Endodermal cell (in vitro differentiated cells): ENCODE data around the gene LRMDA. TPM values are rescaled to one million over a fixed set of nuclear protein-coding genes. Genes with fewer than 3 reads are reported as not detected.

Experiments used
- DNase-seq: peaks from one replicate; pipeline ENCODE4 v3.0.0-alpha.2; 2017
- H3K27ac ChIP-seq: 2 replicates; pipeline ENCODE4 v1.5.1; 2013; ENCODE audit warnings: mild to moderate bottlenecking, low read depth, low read length, moderate library complexity
- H3K27me3 ChIP-seq: 2 replicates; pipeline ENCODE4 v1.6.1; 2013; ENCODE audit warnings: mild to moderate bottlenecking, low read length, moderate library complexity; ENCODE audit not compliant: insufficient read depth, control insufficient read depth, poor library complexity, severe bottlenecking
- H3K36me3 ChIP-seq: 2 replicates; pipeline ENCODE4 v1.7.0; 2013; ENCODE audit warnings: mild to moderate bottlenecking, low read length, moderate library complexity; ENCODE audit not compliant: control insufficient read depth, insufficient read depth
- H3K4me1 ChIP-seq: one replicate; pipeline ENCODE4 v1.7.0; 2013; ENCODE audit warnings: low read length; ENCODE audit not compliant: control insufficient read depth, insufficient read depth
- H3K4me3 ChIP-seq: 2 replicates; pipeline ENCODE4 v1.5.1; 2013; ENCODE audit warnings: mild to moderate bottlenecking, low read length, moderate library complexity
- H3K9ac ChIP-seq: 2 replicates; pipeline ENCODE4 v1.6.1; 2013; ENCODE audit warnings: mild to moderate bottlenecking, low read length, moderate library complexity; ENCODE audit not compliant: poor library complexity, severe bottlenecking; ENCODE audit errors: extremely low read depth
- H3K9me3 ChIP-seq: 2 replicates; pipeline ENCODE4 v1.6.1; 2013; ENCODE audit warnings: mild to moderate bottlenecking, low read length, moderate library complexity; ENCODE audit not compliant: control insufficient read depth
- H3K27ac Mint-ChIP-seq: 2 replicates; pipeline ENCODE4 v1.8.0; 2020; ENCODE audit warnings: mixed read lengths
- H3K27me3 Mint-ChIP-seq: 2 replicates; pipeline ENCODE4 v1.8.0; 2021; ENCODE audit warnings: mild to moderate bottlenecking, mixed read lengths; ENCODE audit not compliant: insufficient read depth
- H3K36me3 Mint-ChIP-seq: 2 replicates; pipeline ENCODE4 v1.8.0; 2020; ENCODE audit warnings: low read depth, mixed read lengths
- H3K4me1 Mint-ChIP-seq: 2 replicates; pipeline ENCODE4 v1.8.0; 2020; ENCODE audit warnings: mixed read lengths
- H3K4me3 Mint-ChIP-seq: 2 replicates; pipeline ENCODE4 v1.8.0; 2020; ENCODE audit warnings: mild to moderate bottlenecking, moderate library complexity, mixed read lengths
- H3K9me3 Mint-ChIP-seq: 2 replicates; pipeline ENCODE4 v1.8.0; 2020; ENCODE audit warnings: mild to moderate bottlenecking, mixed read lengths
- CTCF ChIP-seq: fragments of 200-600 bp; sonication (generic); conservative IDR thresholded peaks from 2 replicates; pipeline ENCODE4 v1.5.0; 2021; ENCODE audit warnings: antibody characterized with exemption, mild to moderate bottlenecking
- WGBS, 2 experiments: methylation state at CpG; one replicate each; pipeline versions ENCODE4 v1.1.5 to v1.1.7; 2013; ENCODE audit warnings: missing lambda C conversion rate in 2 of 2, mixed read lengths in 1 of 2; ENCODE audit not compliant: insufficient coverage in 1 of 2, insufficient read length in 1 of 2; 5-methylcytosine and 5-hydroxymethylcytosine counted together
- total RNA-seq, 2 donors: library from RNA; stranded (reverse); fragmentation: NEBNext Ultra II Directional in 1 of 2; extraction: Animal tissue kit (Norgen Biotek cat#: 25700) in 1 of 2; gene quantifications; 2 replicates in 1 of 2; 3 replicates in 1 of 2; pipeline ENCODE4 v1.2.1, GENCODE V29; 2021

The LRMDA gene
- total RNA-seq, 2 donors from 2014 or later = 1.7 to 5.1 TPM

DNA sequence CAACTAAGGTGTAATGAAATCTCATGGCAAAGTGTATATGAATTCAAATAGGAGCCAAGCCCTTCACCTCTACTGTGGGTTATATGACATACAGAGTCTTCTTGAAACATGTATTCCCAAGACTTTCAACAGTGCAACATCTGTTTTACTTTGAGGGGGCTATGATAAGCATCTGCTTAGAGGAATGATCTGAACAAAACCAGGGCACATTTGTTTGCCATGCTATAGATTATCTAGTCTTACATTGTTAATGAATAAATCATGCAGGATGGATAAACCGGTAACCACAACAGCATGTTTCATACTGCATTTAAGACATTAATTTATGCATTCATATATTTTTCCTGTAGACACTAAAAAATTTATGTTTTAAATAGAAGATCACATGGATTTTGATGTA, 1021.9 kb downstream of the LRMDA start:
- Mint-ChIP-seq H3K27ac (no peak overlapping the region), H3K9me3 (peaks cover 1% of the 10 kb centered on the region), H3K4me1 (no peaks in the 10 kb centered on the region), H3K27me3 (no peaks in the 10 kb centered on the region), H3K4me3 (no peak overlapping the region), H3K36me3 (no peaks in the 10 kb centered on the region)
- no peak for DNase-seq
- Histone ChIP-seq H3K9ac (no peak overlapping the region), H3K4me1 (no peaks in the 10 kb centered on the region), H3K4me3 (no peak overlapping the region), H3K27me3 (no peaks in the 10 kb centered on the region), H3K27ac (no peak overlapping the region), H3K36me3 (no peaks in the 10 kb centered on the region), H3K9me3 (peaks cover 5% of the 10 kb centered on the region)
- no CpG with 5 or more reads among the region's 1 CpG for WGBS, 2 experiments
- TF ChIP-seq CTCF = no peak

GRCh38 chr10:76453997-76454396, 1022.6 kb downstream of the LRMDA start:
- Histone ChIP-seq H3K27ac (no peak overlapping the region), H3K9ac (no peak overlapping the region), H3K27me3 (no peaks in the 10 kb centered on the region), H3K4me1 (no peaks in the 10 kb centered on the region), H3K36me3 (no peaks in the 10 kb centered on the region), H3K4me3 (no peak overlapping the region), H3K9me3 (peaks cover 5% of the 10 kb centered on the region)
- TF ChIP-seq CTCF = no peak
- Mint-ChIP-seq H3K27ac (no peak overlapping the region), H3K27me3 (no peaks in the 10 kb centered on the region), H3K4me3 (no peak overlapping the region), H3K4me1 (no peaks in the 10 kb centered on the region), H3K9me3 (peaks cover 1% of the 10 kb centered on the region), H3K36me3 (no peaks in the 10 kb centered on the region)
- no peak for DNase-seq
- 86 to 93% methylated on average over 2 to 3 of the region's 4 CpGs for WGBS, 2 experiments

- Histone ChIP-seq H3K9ac (no peak overlapping the region), H3K27ac (no peak overlapping the region), H3K36me3 (no peaks in the 10 kb centered on the region), H3K4me3 (no peak overlapping the region), H3K4me1 (no peaks in the 10 kb centered on the region), H3K9me3 (peaks cover 5% of the 10 kb centered on the region), H3K27me3 (no peaks in the 10 kb centered on the region)
- Mint-ChIP-seq H3K4me3 (no peak overlapping the region), H3K9me3 (peaks cover 1% of the 10 kb centered on the region), H3K27me3 (no peaks in the 10 kb centered on the region), H3K4me1 (no peaks in the 10 kb centered on the region), H3K27ac (no peak overlapping the region), H3K36me3 (no peaks in the 10 kb centered on the region)
- 91 to 100% methylated on average over 2 to 5 of the region's 5 CpGs for WGBS, 2 experiments
- DNase-seq = no peak
- no peak for TF ChIP-seq CTCF
Observed at GRCh38 chr10:76454506-76455140, 1023.2 kb downstream of the LRMDA start.
